IMR-90 (cell line): ENCODE results near the gene GPR149. TPM values are rescaled to one million over a fixed set of nuclear protein-coding genes. Genes with fewer than 3 reads are reported as not detected.

ENCODE experiments used
- ATAC-seq: fragments of 200-7000 bp; cut with Tn5 transposase; 2 replicates; pipeline ENCODE4 v1.9.1; 2020; ENCODE audit warnings: low read depth, mild to moderate bottlenecking, moderate library complexity
- BruUV-seq: library from RNA; stranded (reverse); fragments of 400-500 nt; replicated peaks from 2 replicates; lab custom pipeline; 2021; lab: Mats Ljungman, UMichigan
- CTCF ChIA-PET: fragments of 300-600 bp; formaldehyde crosslinking; extraction: SDS; loops from one replicate; lab custom pipeline; 2021; ENCODE audit warnings: antibody characterized with exemption; lab: Yijun Ruan, JAX
- POLR2A ChIA-PET: fragments of 300-600 bp; sonication (Branson Sonifier 250); formaldehyde crosslinking; loops from one replicate; lab custom pipeline; 2022; ENCODE audit warnings: antibody characterized with exemption; ENCODE audit not compliant: unreplicated experiment; lab: Charles Lee
- DNase-seq: peaks from one replicate; pipeline ENCODE4 v3.0.0; 2013
- H2AFZ ChIP-seq: replicated peaks from 2 replicates; pipeline ENCODE3; 2013; ENCODE audit warnings: low read length, mild to moderate bottlenecking; ENCODE audit not compliant: poor library complexity
- H2AK5ac ChIP-seq: 2 replicates; pipeline ENCODE4 v1.6.1; 2013; ENCODE audit warnings: low read depth, low read length, inconsistent platforms
- H2AK9ac ChIP-seq: replicated peaks from 2 replicates; pipeline ENCODE3; 2013; ENCODE audit warnings: mild to moderate bottlenecking, low read depth, low read length, moderate library complexity; ENCODE audit not compliant: poor library complexity
- H2BK120ac ChIP-seq: 2 replicates; pipeline ENCODE4 v1.6.1; 2013; ENCODE audit warnings: low read depth, low read length, inconsistent platforms
- H2BK15ac ChIP-seq: 3 replicates; pipeline ENCODE4 v1.6.1; 2013; ENCODE audit warnings: low read depth, low read length, inconsistent platforms
- H2BK20ac ChIP-seq: 2 replicates; pipeline ENCODE4 v1.6.1; 2013; ENCODE audit warnings: low read depth, mild to moderate bottlenecking, inconsistent platforms, low read length, moderate library complexity
- H2BK5ac ChIP-seq: 2 replicates; pipeline ENCODE4 v1.6.1; 2013; ENCODE audit warnings: mild to moderate bottlenecking, low read depth, low read length, inconsistent platforms; ENCODE audit not compliant: poor library complexity, severe bottlenecking
- H3K14ac ChIP-seq: replicated peaks from 2 replicates; pipeline ENCODE4 v1.6.1; 2013; ENCODE audit warnings: low read depth, low read length, inconsistent platforms
- H3K18ac ChIP-seq: 2 replicates; pipeline ENCODE4 v1.6.1; 2013; ENCODE audit warnings: low read depth, low read length, control low read depth
- H3K23ac ChIP-seq: 2 replicates; pipeline ENCODE4 v1.6.1; 2013; ENCODE audit warnings: low read depth, low read length, inconsistent platforms
- H3K27ac ChIP-seq: 2 replicates; pipeline ENCODE4 v1.5.1; 2013; ENCODE audit warnings: mild to moderate bottlenecking, control low read depth, low read length; ENCODE audit not compliant: insufficient read depth
- H3K27me3 ChIP-seq: 2 replicates; pipeline ENCODE4 v1.6.1; 2013; ENCODE audit warnings: low read length; ENCODE audit not compliant: control insufficient read depth, insufficient read depth
- H3K36me3 ChIP-seq: 2 replicates; pipeline ENCODE4 v1.6.1; 2013; ENCODE audit warnings: low read length, mixed read lengths; ENCODE audit not compliant: control insufficient read depth, insufficient read depth
- H3K4ac ChIP-seq: 2 replicates; pipeline ENCODE4 v1.6.1; 2013; ENCODE audit warnings: low read depth, low read length, inconsistent platforms
- H3K4me1 ChIP-seq: 2 replicates; pipeline ENCODE4 v1.6.1; 2013; ENCODE audit warnings: low read length, mixed read lengths; ENCODE audit not compliant: control insufficient read depth, insufficient read depth
- H3K4me2 ChIP-seq: 2 replicates; pipeline ENCODE4 v1.6.1; 2013; ENCODE audit warnings: low read depth, mild to moderate bottlenecking, control low read depth, low read length, moderate library complexity
- H3K4me3 ChIP-seq: 2 replicates; pipeline ENCODE4 v1.5.1; 2013; ENCODE audit warnings: low read depth, mild to moderate bottlenecking, control low read depth, low read length, moderate library complexity; ENCODE audit not compliant: insufficient read depth
- H3K56ac ChIP-seq: 2 replicates; pipeline ENCODE4 v1.6.1; 2013; ENCODE audit warnings: low read length, inconsistent platforms; ENCODE audit not compliant: insufficient read depth; ENCODE audit errors: extremely low read depth
- H3K79me1 ChIP-seq, 2 experiments: 2 replicates each; pipeline ENCODE4 v1.6.1; 2013; ENCODE audit warnings: low read length in 2 of 2, inconsistent platforms in 1 of 2, low read depth in 1 of 2
- H3K9ac ChIP-seq: 2 replicates; pipeline ENCODE4 v1.6.1; 2013; ENCODE audit warnings: low read depth, low read length, control low read depth
- H3K9me1 ChIP-seq: 2 replicates; pipeline ENCODE4 v1.6.1; 2013; ENCODE audit warnings: low read length, inconsistent platforms; ENCODE audit not compliant: insufficient read depth
- H3K9me3 ChIP-seq: 2 replicates; pipeline ENCODE4 v1.6.1; 2013; ENCODE audit warnings: low read length; ENCODE audit not compliant: control insufficient read depth, insufficient read depth
- H4K20me1 ChIP-seq: 2 replicates; pipeline ENCODE4 v1.6.1; 2013; ENCODE audit warnings: low read length, inconsistent platforms; ENCODE audit not compliant: insufficient read depth
- H4K5ac ChIP-seq: 2 replicates; pipeline ENCODE4 v1.6.1; 2013; ENCODE audit warnings: mild to moderate bottlenecking, low read depth, low read length, control low read depth
- H4K8ac ChIP-seq, 2 experiments: 2 replicates each; pipeline ENCODE4 v1.6.1; 2013; ENCODE audit warnings: low read depth in 2 of 2, low read length in 2 of 2, control low read depth in 1 of 2, inconsistent platforms in 1 of 2
- H4K91ac ChIP-seq: 2 replicates; pipeline ENCODE4 v1.6.1; 2013; ENCODE audit warnings: low read depth, low read length, inconsistent platforms; ENCODE audit not compliant: insufficient read depth
- BHLHE40 ChIP-seq: fragments of 150-350 bp; IDR thresholded peaks from 2 replicates; pipeline ENCODE4 v1.6.1; 2016; ENCODE audit warnings: mild to moderate bottlenecking, low read depth, low read length
- CEBPB ChIP-seq: IDR thresholded peaks from 2 replicates; pipeline ENCODE4 v1.6.1; 2012; ENCODE audit warnings: low read depth, low read length, improper control_type of control experiment
- CHD1 ChIP-seq: IDR thresholded peaks from 2 replicates; pipeline ENCODE4 v1.6.1; 2012; ENCODE audit warnings: low read depth, low read length, improper control_type of control experiment
- FOS ChIP-seq: fragments of 150-350 bp; IDR thresholded peaks from 2 replicates; pipeline ENCODE4 v1.6.1; 2016; ENCODE audit warnings: low read depth, low read length
- MAFK ChIP-seq: IDR thresholded peaks from 2 replicates; pipeline ENCODE4 v1.6.1; 2012; ENCODE audit warnings: low read depth, low read length, improper control_type of control experiment
- MAZ ChIP-seq: IDR thresholded peaks from 2 replicates; pipeline ENCODE4 v1.6.1; 2012; ENCODE audit warnings: low read depth, mild to moderate bottlenecking, low read length, improper control_type of control experiment, moderate library complexity, borderline replicate concordance
- MXI1 ChIP-seq: IDR thresholded peaks from 2 replicates; pipeline ENCODE4 v1.6.1; 2012; ENCODE audit warnings: low read depth, mild to moderate bottlenecking, low read length, moderate library complexity, borderline replicate concordance
- NFE2L2 ChIP-seq: fragments of 150-350 bp; IDR thresholded peaks from 2 replicates; pipeline ENCODE4 v1.6.1; 2016; ENCODE audit warnings: low read depth, mild to moderate bottlenecking, low read length
- POLR2A ChIP-seq: IDR thresholded peaks from 2 replicates; pipeline ENCODE4 v1.6.1; 2012; ENCODE audit warnings: mild to moderate bottlenecking, low read depth, low read length
- RAD21 ChIP-seq: IDR thresholded peaks from 2 replicates; pipeline ENCODE4 v1.6.1; 2012; ENCODE audit warnings: low read length, improper control_type of control experiment
- RCOR1 ChIP-seq: IDR thresholded peaks from 2 replicates; pipeline ENCODE4 v1.6.1; 2012; ENCODE audit warnings: mild to moderate bottlenecking, low read length, improper control_type of control experiment; ENCODE audit not compliant: insufficient replicate concordance
- RFX5 ChIP-seq: IDR thresholded peaks from 2 replicates; pipeline ENCODE4 v1.8.0; 2012; ENCODE audit warnings: low read depth, mild to moderate bottlenecking, low read length, moderate library complexity
- SMC3 ChIP-seq: fragments of 150-350 bp; IDR thresholded peaks from 2 replicates; pipeline ENCODE4 v1.6.1; 2016; ENCODE audit warnings: low read depth, mild to moderate bottlenecking, antibody characterized with exemption, low read length, moderate library complexity
- WGBS, 2 experiments: methylation state at CpG; one replicate each; pipeline versions ENCODE4 v1.1.5 to v1.1.7; 2013; ENCODE audit warnings: missing lambda C conversion rate in 2 of 2; ENCODE audit not compliant: insufficient read length in 1 of 2; ENCODE audit errors: extremely low coverage in 2 of 2; 5-methylcytosine and 5-hydroxymethylcytosine counted together
- dilution Hi-C: fragments of 300-500 bp; cut with HindIII; formaldehyde crosslinking; loops from one replicate; pipeline ENCODE4 v1.14.3; 2018; ENCODE audit warnings: low sequenced_read_pairs; ENCODE audit not compliant: unreplicated experiment
- in situ Hi-C: fragments of 300-500 bp; cut with MboI; formaldehyde crosslinking; loops from 3 replicates; pipeline ENCODE4 v1.14.3; 2019; ENCODE audit warnings: low sequenced_read_pairs, inconsistent platforms, mixed read lengths
- intact Hi-C: fragments of 100-400 bp; cut with micrococcal nuclease; formaldehyde crosslinking; loops from 2 replicates; pipeline ENCODE4 v1.10.0; 2022
- polyA plus RNA-seq, 3 experiments: library from polyadenylated mRNA; depleted of rRNA; stranded (reverse); fragments of >200 nt; gene quantifications; 2 replicates each; pipeline ENCODE4 v1.2.3, GENCODE V29; 2012; ENCODE audit warnings: low replicate concordance in 1 of 3
- total RNA-seq: library from RNA; depleted of rRNA; stranded (reverse); fragments of >200 nt; gene quantifications from 2 replicates; pipeline ENCODE4 v1.2.3, GENCODE V29; 2012
- TF ChIP-seq, protein P1 (sequence below): fragments of 150-350 bp; IDR thresholded peaks from 2 replicates; pipeline ENCODE4 v1.6.1; 2017; ENCODE audit warnings: mild to moderate bottlenecking, antibody characterized with exemption, low read length, low read depth
- TF ChIP-seq, protein P2 (sequence below): fragments of 150-350 bp; IDR thresholded peaks from 2 replicates; pipeline ENCODE4 v1.6.1; 2016; ENCODE audit warnings: low read depth, mild to moderate bottlenecking, low read length, moderate library complexity, borderline replicate concordance
- TF ChIP-seq, protein P3 (sequence below): conservative IDR thresholded peaks from 2 replicates; pipeline ENCODE4 v1.5.1; 2012; ENCODE audit warnings: mild to moderate bottlenecking, low read depth, low read length, improper control_type of control experiment

Gene GPR149
- total and polyA plus RNA-seq, 2 of the 4 experiments (the other 2 are of a cell fraction), result not detected

DNA sequence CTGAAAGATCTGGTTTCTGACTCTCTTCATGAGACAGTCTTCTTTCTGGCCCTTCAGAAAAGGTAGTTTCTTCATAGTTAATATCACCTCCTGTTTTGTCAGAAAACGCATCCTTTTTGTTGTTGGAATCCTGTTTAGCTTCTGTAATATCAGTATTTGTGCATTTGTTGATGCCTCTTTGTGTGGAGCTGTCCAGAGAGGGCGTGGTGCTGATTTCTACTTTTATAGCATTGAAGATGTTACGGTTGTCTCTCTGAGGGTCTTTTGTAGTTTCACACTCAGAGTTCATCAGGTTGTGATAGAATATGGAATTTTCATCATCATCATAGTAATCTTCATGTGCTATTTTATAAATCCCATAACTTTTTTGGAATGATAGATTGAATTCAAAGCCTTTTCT is 8.9 kb downstream of the GPR149 start:
- Histone ChIP-seq H2BK20ac (no peak overlapping the region), H3K23ac (no peak overlapping the region), H2AK9ac (no peak overlapping the region), H2BK5ac (no peak overlapping the region), H4K91ac (no peak overlapping the region), H3K4me1 (no peaks in the 10 kb centered on the region), H3K36me3 (no peaks in the 10 kb centered on the region), H3K9ac (no peak overlapping the region), H2BK120ac (no peak overlapping the region), H3K14ac (no peak overlapping the region), H3K56ac (no peak overlapping the region), H2AK5ac (no peak overlapping the region), H2BK15ac (no peak overlapping the region), H3K27me3 (no peaks in the 10 kb centered on the region), H3K9me1 (no peaks in the 10 kb centered on the region), H3K4ac (no peak overlapping the region), H4K8ac (no peak overlapping the region), H3K4me3 (no peak overlapping the region), H3K79me1 (no peaks in the 10 kb centered on the region), H2AFZ (no peak overlapping the region), H4K20me1 (no peaks in the 10 kb centered on the region), H3K9me3 (no peaks in the 10 kb centered on the region), H3K27ac (no peak overlapping the region), H4K5ac (no peak overlapping the region), H3K18ac (no peak overlapping the region), H3K4me2 (no peak overlapping the region)
- CTCF ChIA-PET, result no interaction called here
- in situ Hi-C loops, result no loop called here
- no CpG with 5 or more reads among the region's 3 CpGs for WGBS, 2 experiments
- no TSS peak for BruUV-seq
- dilution Hi-C loops, result no loop called here
- no peak for DNase-seq
- TF ChIP-seq, protein P1, sequence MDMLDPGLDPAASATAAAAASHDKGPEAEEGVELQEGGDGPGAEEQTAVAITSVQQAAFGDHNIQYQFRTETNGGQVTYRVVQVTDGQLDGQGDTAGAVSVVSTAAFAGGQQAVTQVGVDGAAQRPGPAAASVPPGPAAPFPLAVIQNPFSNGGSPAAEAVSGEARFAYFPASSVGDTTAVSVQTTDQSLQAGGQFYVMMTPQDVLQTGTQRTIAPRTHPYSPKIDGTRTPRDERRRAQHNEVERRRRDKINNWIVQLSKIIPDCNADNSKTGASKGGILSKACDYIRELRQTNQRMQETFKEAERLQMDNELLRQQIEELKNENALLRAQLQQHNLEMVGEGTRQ, result no peak
- TF ChIP-seq RFX5 (no peak), CHD1 (no peak), RAD21 (no peak), CEBPB (no peak), MAFK (no peak), NFE2L2 (no peak), FOS (no peak), POLR2A (no peak), MAZ (no peak), SMC3 (no peak), MXI1 (no peak), RCOR1 (no peak), BHLHE40 (no peak)
- TF ChIP-seq, protein P2, sequence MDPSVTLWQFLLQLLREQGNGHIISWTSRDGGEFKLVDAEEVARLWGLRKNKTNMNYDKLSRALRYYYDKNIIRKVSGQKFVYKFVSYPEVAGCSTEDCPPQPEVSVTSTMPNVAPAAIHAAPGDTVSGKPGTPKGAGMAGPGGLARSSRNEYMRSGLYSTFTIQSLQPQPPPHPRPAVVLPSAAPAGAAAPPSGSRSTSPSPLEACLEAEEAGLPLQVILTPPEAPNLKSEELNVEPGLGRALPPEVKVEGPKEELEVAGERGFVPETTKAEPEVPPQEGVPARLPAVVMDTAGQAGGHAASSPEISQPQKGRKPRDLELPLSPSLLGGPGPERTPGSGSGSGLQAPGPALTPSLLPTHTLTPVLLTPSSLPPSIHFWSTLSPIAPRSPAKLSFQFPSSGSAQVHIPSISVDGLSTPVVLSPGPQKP, result no peak
- TF ChIP-seq, protein P3, sequence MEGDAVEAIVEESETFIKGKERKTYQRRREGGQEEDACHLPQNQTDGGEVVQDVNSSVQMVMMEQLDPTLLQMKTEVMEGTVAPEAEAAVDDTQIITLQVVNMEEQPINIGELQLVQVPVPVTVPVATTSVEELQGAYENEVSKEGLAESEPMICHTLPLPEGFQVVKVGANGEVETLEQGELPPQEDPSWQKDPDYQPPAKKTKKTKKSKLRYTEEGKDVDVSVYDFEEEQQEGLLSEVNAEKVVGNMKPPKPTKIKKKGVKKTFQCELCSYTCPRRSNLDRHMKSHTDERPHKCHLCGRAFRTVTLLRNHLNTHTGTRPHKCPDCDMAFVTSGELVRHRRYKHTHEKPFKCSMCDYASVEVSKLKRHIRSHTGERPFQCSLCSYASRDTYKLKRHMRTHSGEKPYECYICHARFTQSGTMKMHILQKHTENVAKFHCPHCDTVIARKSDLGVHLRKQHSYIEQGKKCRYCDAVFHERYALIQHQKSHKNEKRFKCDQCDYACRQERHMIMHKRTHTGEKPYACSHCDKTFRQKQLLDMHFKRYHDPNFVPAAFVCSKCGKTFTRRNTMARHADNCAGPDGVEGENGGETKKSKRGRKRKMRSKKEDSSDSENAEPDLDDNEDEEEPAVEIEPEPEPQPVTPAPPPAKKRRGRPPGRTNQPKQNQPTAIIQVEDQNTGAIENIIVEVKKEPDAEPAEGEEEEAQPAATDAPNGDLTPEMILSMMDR, result no peak
- ATAC-seq, result no peak
- intact Hi-C loops, result no loop called here
- POLR2A ChIA-PET, result no interaction called here
